Measurements from ENCODE around the gene KLHL6. TPM values are rescaled to one million over a fixed set of nuclear protein-coding genes. Genes with fewer than 3 reads are reported as not detected.
"Not testable (repeated sequence)": the region's sequence is repeated elsewhere in the genome, so short reads cannot be mapped to it uniquely, and the experiment has no call there.

Gene KLHL6
- total RNA-seq, 1 donor from 2014 or later, result 0.41 TPM

- not testable (repeated sequence) for DNase-seq (ENCODE audit: low spot score in 2 of 2); FAIRE-seq
Observed at GRCh38 chr3:183570191-183570590, 14.7 kb upstream of the KLHL6 start.

- DNase-seq (ENCODE audit: low spot score in 2 of 2), result no peak
- no peak for FAIRE-seq
Observed at GRCh38 chr3:183566880-183567279, 11.4 kb upstream of the KLHL6 start.

- FAIRE-seq (no peak), DNase-seq (ENCODE audit: low spot score in 2 of 2) (no peak)
Observed at GRCh38 chr3:183564046-183564445, 8.5 kb upstream of the KLHL6 start.

GRCh38 chr3:183563536-183563874 lies 8.0 kb upstream of the KLHL6 start:
- FAIRE-seq (no peak), DNase-seq (ENCODE audit: low spot score in 2 of 2) (no peak)

- DNase-seq (ENCODE audit: low spot score in 2 of 2) (no peak), FAIRE-seq (no peak)
Observed at GRCh38 chr3:183560607-183561006, 5.1 kb upstream of the KLHL6 start.

- FAIRE-seq (no peak), DNase-seq (ENCODE audit: low spot score in 2 of 2) (no peak)
Observed at GRCh38 chr3:183558495-183558894, 3.0 kb upstream of the KLHL6 start.

GRCh38 chr3:183556722-183557121 lies 1.2 kb upstream of the KLHL6 start:
- FAIRE-seq (no peak), DNase-seq (ENCODE audit: low spot score in 2 of 2) (no peak)

- DNase-seq (ENCODE audit: low spot score in 2 of 2), result no peak
- no peak for FAIRE-seq
Observed at GRCh38 chr3:183554377-183554776, 1.1 kb downstream of the KLHL6 start.

- FAIRE-seq (no peak), DNase-seq (ENCODE audit: low spot score in 2 of 2) (no peak)
Observed at GRCh38 chr3:183553334-183554026, 2.0 kb downstream of the KLHL6 start.

GRCh38 chr3:183551930-183552329 lies 3.6 kb downstream of the KLHL6 start:
- no peak for DNase-seq (ENCODE audit: low spot score in 2 of 2)
- FAIRE-seq, result no peak

- DNase-seq (ENCODE audit: low spot score in 2 of 2) (no peak), FAIRE-seq (no peak)
Observed at GRCh38 chr3:183548262-183548769, 7.2 kb downstream of the KLHL6 start.

- FAIRE-seq (no peak), DNase-seq (ENCODE audit: low spot score in 2 of 2) (no peak)
Observed at GRCh38 chr3:183546625-183547024, 8.9 kb downstream of the KLHL6 start.

- no peak for DNase-seq (ENCODE audit: low spot score in 2 of 2)
- no peak for FAIRE-seq
Observed at GRCh38 chr3:183545708-183546107, 9.8 kb downstream of the KLHL6 start.

- DNase-seq (ENCODE audit: low spot score in 2 of 2), result no peak
- no peak for FAIRE-seq
Observed at GRCh38 chr3:183542355-183542754, 13.2 kb downstream of the KLHL6 start.

- DNase-seq (ENCODE audit: low spot score in 2 of 2) (no peak), FAIRE-seq (no peak)
Observed at GRCh38 chr3:183541738-183542137, 13.8 kb downstream of the KLHL6 start.

- DNase-seq (ENCODE audit: low spot score in 2 of 2) (no peak), FAIRE-seq (no peak)
Observed at GRCh38 chr3:183541235-183541655, 14.3 kb downstream of the KLHL6 start.

- no peak for DNase-seq (ENCODE audit: low spot score in 2 of 2)
- FAIRE-seq, result no peak
Observed at GRCh38 chr3:183540501-183541234, 14.8 kb downstream of the KLHL6 start.

- no peak for DNase-seq (ENCODE audit: low spot score in 2 of 2)
- FAIRE-seq, result no peak
Observed at GRCh38 chr3:183539811-183540210, 15.7 kb downstream of the KLHL6 start.

GRCh38 chr3:183538486-183538885 lies 17.0 kb downstream of the KLHL6 start:
- FAIRE-seq (no peak), DNase-seq (ENCODE audit: low spot score in 2 of 2) (no peak)

GRCh38 chr3:183537295-183537730 lies 18.2 kb downstream of the KLHL6 start:
- DNase-seq (ENCODE audit: low spot score in 2 of 2) (no peak), FAIRE-seq (no peak)

- DNase-seq (ENCODE audit: low spot score in 2 of 2) (no peak), FAIRE-seq (no peak)
Observed at GRCh38 chr3:183536238-183536880, 19.1 kb downstream of the KLHL6 start.
